ENCODE data around the gene DES.

DES gene

GRCh38 chr2:219440388-219441256 is 22.4 kb downstream of the DES start:
- TF ChIP-seq ZFX (IDR thresholded peaks at IDR 0.05; ENCODE audit: borderline replicate concordance) (no peak), CTCF (IDR thresholded peaks at IDR 0.05) (no peak)
- H3K27ac ChIP-seq = no peak overlapping the region

- no peak for TF ChIP-seq CTCF (IDR thresholded peaks at IDR 0.05)
- TF ChIP-seq ZFX (IDR thresholded peaks at IDR 0.05; ENCODE audit: borderline replicate concordance) = no peak
- no peak overlapping the region for H3K27ac ChIP-seq
Observed at GRCh38 chr2:219441451-219442255, 23.5 kb downstream of the DES start.

GRCh38 chr2:219442256-219443015 is 24.3 kb downstream of the DES start:
- TF ChIP-seq CTCF (IDR thresholded peaks at IDR 0.05) = no peak
- no peak for TF ChIP-seq ZFX (IDR thresholded peaks at IDR 0.05; ENCODE audit: borderline replicate concordance)
- no peak overlapping the region for H3K27ac ChIP-seq

GRCh38 chr2:219443016-219443696 is 25.0 kb downstream of the DES start:
- TF ChIP-seq CTCF (IDR thresholded peaks at IDR 0.05) = no peak
- TF ChIP-seq ZFX (IDR thresholded peaks at IDR 0.05; ENCODE audit: borderline replicate concordance) = no peak
- H3K27ac ChIP-seq = no peak overlapping the region

- no peak for TF ChIP-seq ZFX (IDR thresholded peaks at IDR 0.05; ENCODE audit: borderline replicate concordance)
- H3K27ac ChIP-seq = no peak overlapping the region
Observed at GRCh38 chr2:219443697-219444023, 25.5 kb downstream of the DES start.

- no peak for TF ChIP-seq ZFX (IDR thresholded peaks at IDR 0.05; ENCODE audit: borderline replicate concordance)
- no peak for TF ChIP-seq CTCF (IDR thresholded peaks at IDR 0.05)
- H3K27ac ChIP-seq = no peak overlapping the region
Observed at GRCh38 chr2:219444566-219445091, 26.5 kb downstream of the DES start.

- no peak overlapping the region for H3K27ac ChIP-seq
- no peak for TF ChIP-seq ZFX (IDR thresholded peaks at IDR 0.05; ENCODE audit: borderline replicate concordance)
- TF ChIP-seq CTCF (IDR thresholded peaks at IDR 0.05) = no peak
Observed at GRCh38 chr2:219445220-219445640, 27.1 kb downstream of the DES start.

Data from 22Rv1 (cell line).